HG03558 (cell line): Measurements from ENCODE around the gene THEM4.
A peak's percentile ranks its signal among the peaks of the same experiment; 100 is the strongest.

Experiments
- ATAC-seq: cut with Tn5 transposase; IDR thresholded peaks from one replicate; pipeline ENCODE4 v1.9.1; 2021; ENCODE audit warnings: moderate number of reproducible peaks; ENCODE audit not compliant: unreplicated experiment; ENCODE audit errors: extremely low read depth

Gene THEM4

GRCh38 chr1:151909167-151910149, at the start of gene THEM4:
THEM4 (minus strand) TSS chr1:151909511; CDS start chr1:151909458, 53 bp downstream.
- peak; percentile 90 for ATAC-seq

GRCh38 chr1:151958959-151959358, 49.6 kb upstream of the THEM4 start:
- ATAC-seq, result no peak

GRCh38 chr1:151956957-151957497, 47.7 kb upstream of the THEM4 start:
- ATAC-seq, result no peak

- ATAC-seq, result no peak
Measured at GRCh38 chr1:151953409-151954094, 44.2 kb upstream of the THEM4 start.

GRCh38 chr1:151952811-151953210, 43.5 kb upstream of the THEM4 start:
- no peak for ATAC-seq

GRCh38 chr1:151949371-151950193, 40.3 kb upstream of the THEM4 start:
- ATAC-seq, result no peak

- no peak for ATAC-seq
Measured at GRCh38 chr1:151948506-151948905, 39.2 kb upstream of the THEM4 start.

- no peak for ATAC-seq
Measured at GRCh38 chr1:151947140-151947539, 37.8 kb upstream of the THEM4 start.

GRCh38 chr1:151945725-151946722, 36.7 kb upstream of the THEM4 start:
- no peak for ATAC-seq

- no peak for ATAC-seq
Measured at GRCh38 chr1:151944857-151945575, 35.7 kb upstream of the THEM4 start.

GRCh38 chr1:151944126-151944856, 35.0 kb upstream of the THEM4 start:
- ATAC-seq, result no peak

- ATAC-seq, result no peak
Measured at GRCh38 chr1:151943591-151943990, 34.3 kb upstream of the THEM4 start.

- ATAC-seq, result no peak
Measured at GRCh38 chr1:151942882-151943281, 33.6 kb upstream of the THEM4 start.

GRCh38 chr1:151940541-151940940, 31.2 kb upstream of the THEM4 start:
- ATAC-seq, result no peak

- no peak for ATAC-seq
Measured at GRCh38 chr1:151939779-151940178, 30.5 kb upstream of the THEM4 start.

- ATAC-seq, result no peak
Measured at GRCh38 chr1:151939141-151939540, 29.8 kb upstream of the THEM4 start.

- no peak for ATAC-seq
Measured at GRCh38 chr1:151936653-151937052, 27.3 kb upstream of the THEM4 start.
